Measurements from ENCODE around the gene C19orf25.

DNA sequence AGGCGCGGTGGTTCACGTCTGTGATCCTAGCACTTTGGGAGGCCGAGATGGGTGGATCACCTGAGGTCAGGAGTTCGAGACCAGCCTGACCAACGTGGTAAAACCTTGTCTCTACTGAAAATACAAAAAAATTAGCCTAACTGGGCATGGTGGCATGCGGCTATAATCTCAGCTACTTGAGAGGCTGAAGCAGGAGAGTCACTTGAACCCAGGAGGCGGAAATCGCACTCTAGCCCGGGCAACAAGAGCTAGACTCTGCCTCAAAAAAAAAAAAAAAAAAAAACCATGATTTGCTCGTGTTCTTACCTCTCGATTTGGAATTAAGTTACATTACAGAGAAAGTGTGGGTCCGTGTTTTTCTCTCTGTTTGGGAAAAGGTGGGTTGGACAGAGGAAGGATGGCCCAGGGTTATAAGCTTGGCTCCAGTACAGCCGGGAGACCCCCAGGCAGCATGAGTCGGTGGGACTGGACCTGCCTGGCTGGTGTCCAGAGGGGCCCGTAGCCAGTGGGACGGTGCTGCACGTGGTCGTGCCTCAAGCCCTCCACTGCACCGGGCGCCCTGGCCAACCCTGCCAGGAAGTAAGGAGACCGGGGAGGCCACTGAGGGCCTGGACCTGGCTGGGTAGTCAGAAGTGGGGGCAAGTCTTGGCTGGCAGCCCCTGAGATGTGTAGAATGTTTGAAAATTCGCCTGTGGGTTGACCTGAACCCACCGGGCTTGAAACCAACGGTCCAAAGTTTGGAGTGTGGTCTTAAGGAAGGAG is 37.2 kb downstream of the C19orf25 start:
- TF ChIP-seq POLR2A (IDR thresholded peaks at IDR 0.05) = no peak
- TF ChIP-seq, protein P1, sequence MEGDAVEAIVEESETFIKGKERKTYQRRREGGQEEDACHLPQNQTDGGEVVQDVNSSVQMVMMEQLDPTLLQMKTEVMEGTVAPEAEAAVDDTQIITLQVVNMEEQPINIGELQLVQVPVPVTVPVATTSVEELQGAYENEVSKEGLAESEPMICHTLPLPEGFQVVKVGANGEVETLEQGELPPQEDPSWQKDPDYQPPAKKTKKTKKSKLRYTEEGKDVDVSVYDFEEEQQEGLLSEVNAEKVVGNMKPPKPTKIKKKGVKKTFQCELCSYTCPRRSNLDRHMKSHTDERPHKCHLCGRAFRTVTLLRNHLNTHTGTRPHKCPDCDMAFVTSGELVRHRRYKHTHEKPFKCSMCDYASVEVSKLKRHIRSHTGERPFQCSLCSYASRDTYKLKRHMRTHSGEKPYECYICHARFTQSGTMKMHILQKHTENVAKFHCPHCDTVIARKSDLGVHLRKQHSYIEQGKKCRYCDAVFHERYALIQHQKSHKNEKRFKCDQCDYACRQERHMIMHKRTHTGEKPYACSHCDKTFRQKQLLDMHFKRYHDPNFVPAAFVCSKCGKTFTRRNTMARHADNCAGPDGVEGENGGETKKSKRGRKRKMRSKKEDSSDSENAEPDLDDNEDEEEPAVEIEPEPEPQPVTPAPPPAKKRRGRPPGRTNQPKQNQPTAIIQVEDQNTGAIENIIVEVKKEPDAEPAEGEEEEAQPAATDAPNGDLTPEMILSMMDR (IDR thresholded peaks at IDR 0.05) = no peak
